Middle frontal gyrus (tissue), 1 donor: Measurements from ENCODE around the gene ZNF581.
A peak's percentile ranks its signal among the peaks of the same experiment; 100 is the strongest.

Experiments used
- DNase-seq: peaks from one replicate; pipeline ENCODE4 v3.0.0-alpha.2; 2015; ENCODE audit warnings: low spot score; ENCODE audit errors: extremely low spot score

The ZNF581 gene

GRCh38 chr19:55679343-55680257, 36.2 kb downstream of the ZNF581 start:
- DNase-seq: no peak

- DNase-seq: no peak
Measured at GRCh38 chr19:55680339-55681130, 37.1 kb downstream of the ZNF581 start.

GRCh38 chr19:55681131-55682092, 38.0 kb downstream of the ZNF581 start:
- DNase-seq: no peak

- no peak for DNase-seq
Measured at GRCh38 chr19:55683449-55684261, 40.2 kb downstream of the ZNF581 start.

GRCh38 chr19:55684946-55685681, 41.7 kb downstream of the ZNF581 start:
- no peak for DNase-seq

GRCh38 chr19:55685776-55686175, 42.3 kb downstream of the ZNF581 start:
- DNase-seq: no peak

- DNase-seq: no peak
Measured at GRCh38 chr19:55686311-55687050, 43.0 kb downstream of the ZNF581 start.

GRCh38 chr19:55687281-55688201, 44.1 kb downstream of the ZNF581 start:
- no peak for DNase-seq

- DNase-seq: peak; percentile 12
Measured at GRCh38 chr19:55688422-55689218, 45.2 kb downstream of the ZNF581 start.

- DNase-seq: no peak
Measured at GRCh38 chr19:55689411-55690108, 46.1 kb downstream of the ZNF581 start.

GRCh38 chr19:55690109-55690768, 46.8 kb downstream of the ZNF581 start:
- no peak for DNase-seq

- DNase-seq: no peak
Measured at GRCh38 chr19:55690769-55691545, 47.5 kb downstream of the ZNF581 start.

- no peak for DNase-seq
Measured at GRCh38 chr19:55691561-55692481, 48.4 kb downstream of the ZNF581 start.

GRCh38 chr19:55692681-55693081, 49.2 kb downstream of the ZNF581 start:
- DNase-seq: no peak
